Fibroblast of lung (primary cell): ENCODE measurements around the gene FBXL14. TPM values are rescaled to one million over a fixed set of nuclear protein-coding genes. Genes with fewer than 3 reads are reported as not detected.
"Not testable (repeated sequence)": the region's sequence is repeated elsewhere in the genome, so short reads cannot be mapped to it uniquely, and the experiment has no call there.

Experiments used
- DNase-seq, 2 donors: peaks; one replicate each; pipeline versions ENCODE4 v3.0.0 to v3.0.0-alpha.2; 2010; ENCODE audit warnings: low read depth in 2 of 2
- H2AFZ ChIP-seq: 2 replicates; pipeline ENCODE4 v1.5.1; 2012; ENCODE audit warnings: low read length, control low read depth, inconsistent platforms
- H3K27ac ChIP-seq: 2 replicates; pipeline ENCODE4 v1.5.1; 2011; ENCODE audit warnings: low read length, control low read depth; ENCODE audit not compliant: insufficient read depth
- H3K27me3 ChIP-seq: 2 replicates; pipeline ENCODE4 v1.5.1; 2011; ENCODE audit warnings: mild to moderate bottlenecking, low read length; ENCODE audit not compliant: control insufficient read depth, insufficient read depth
- H3K36me3 ChIP-seq: 2 replicates; pipeline ENCODE4 v1.5.1; 2011; ENCODE audit warnings: low read length; ENCODE audit not compliant: control insufficient read depth, insufficient read depth
- H3K4me1 ChIP-seq: 2 replicates; pipeline ENCODE4 v1.5.1; 2011; ENCODE audit warnings: low read length; ENCODE audit not compliant: control insufficient read depth, insufficient read depth; ENCODE audit errors: extremely low read depth
- H3K4me2 ChIP-seq: 2 replicates; pipeline ENCODE4 v1.5.1; 2011; ENCODE audit warnings: low read length, control low read depth; ENCODE audit not compliant: insufficient read depth; ENCODE audit errors: extremely low read depth
- H3K4me3 ChIP-seq, 4 experiments: fragments of 200-600 bp in 1 of 4; sonication (generic) in 1 of 4; replicated peaks in 1 of 4; 2 replicates each; pipeline ENCODE4 v1.5.1; 2011 to 2016; ENCODE audit warnings: low read length in 4 of 4, low read depth in 3 of 4, mild to moderate bottlenecking in 3 of 4, control low read depth in 2 of 4, inconsistent platforms in 1 of 4, mixed read lengths in 1 of 4; ENCODE audit not compliant: insufficient read depth in 1 of 4; ENCODE audit errors: control extremely low read depth in 1 of 4
- H3K79me2 ChIP-seq: 2 replicates; pipeline ENCODE4 v1.5.1; 2012; ENCODE audit warnings: mild to moderate bottlenecking, low read length, inconsistent platforms; ENCODE audit not compliant: control insufficient read depth, insufficient read depth
- H3K9ac ChIP-seq: 2 replicates; pipeline ENCODE4 v1.5.1; 2011; ENCODE audit warnings: mild to moderate bottlenecking, low read length, control low read depth; ENCODE audit not compliant: insufficient read depth
- H3K9me3 ChIP-seq: 2 replicates; pipeline ENCODE4 v1.5.1; 2012; ENCODE audit warnings: low read depth, low read length; ENCODE audit not compliant: control insufficient read depth, insufficient read depth
- H4K20me1 ChIP-seq: 2 replicates; pipeline ENCODE4 v1.5.1; 2011; ENCODE audit warnings: low read length; ENCODE audit not compliant: control insufficient read depth, insufficient read depth; ENCODE audit errors: extremely low read depth
- CTCF ChIP-seq, 2 donors: IDR thresholded peaks in 1 of 2; conservative IDR thresholded peaks in 1 of 2; 1 replicate in 1 of 2; 2 replicates in 1 of 2; pipeline ENCODE4 v1.5.1; 2011 to 2012; ENCODE audit warnings: low read length in 2 of 2, control low read depth in 1 of 2, inconsistent platforms in 1 of 2, low read depth in 1 of 2, mild to moderate bottlenecking in 1 of 2
- EZH2 ChIP-seq: IDR thresholded peaks from 2 replicates; pipeline ENCODE4 v1.5.1; 2012; ENCODE audit warnings: low read length, control low read depth, mild to moderate bottlenecking; ENCODE audit errors: missing control alignments
- polyA plus RNA-seq, 2 donors: library from polyadenylated mRNA; depleted of rRNA in 1 of 2; stranded (reverse) in 1 of 2; unstranded in 1 of 2; fragments of >200 nt; gene quantifications; 2 replicates each; pipeline ENCODE4 v1.2.1, GENCODE V29; 2011 to 2012; ENCODE audit warnings: missing spikeins in 1 of 2
- total RNA-seq: library from RNA; depleted of rRNA; stranded (reverse); fragments of >200 nt; gene quantifications from 2 replicates; pipeline ENCODE4 v1.2.1, GENCODE V29; 2014

FBXL14 gene
- total and polyA plus RNA-seq, 2 donors (not counting 1 experiment from before 2014, with no cell fraction given), result 2.6 to 6.4 TPM

GRCh38 chr12:1605129-1606020 lies 11.0 kb upstream of the FBXL14 start:
- DNase-seq, result peak; percentile 79 to 83

DNA sequence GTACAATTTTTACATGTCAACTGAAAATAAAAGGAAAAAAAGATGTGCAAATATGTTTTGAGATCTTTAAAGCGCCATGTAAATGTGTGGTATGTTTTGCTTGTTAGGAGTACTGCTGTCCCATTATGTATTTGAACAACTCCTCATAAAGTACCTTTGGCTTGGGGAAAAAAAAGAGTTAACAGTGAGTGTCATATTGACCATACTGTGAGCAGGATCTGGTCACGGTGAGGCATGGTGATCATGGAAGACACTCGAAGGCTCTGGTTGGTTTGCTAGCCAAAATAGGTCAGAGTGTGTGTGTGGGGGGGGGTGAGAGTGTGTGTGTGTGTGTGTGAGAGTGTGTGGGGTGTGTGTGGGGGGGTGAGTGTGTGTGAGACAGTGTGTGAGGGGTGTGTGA lies 10.1 kb upstream of the FBXL14 start:
- Histone ChIP-seq H3K9me3 (no peaks in the 10 kb centered on the region), H3K4me2 (peak overlapping the region; percentile 40), H3K27me3 (no peaks in the 10 kb centered on the region), H3K9ac (no peak overlapping the region), H4K20me1 (no peaks in the 10 kb centered on the region), H3K27ac (peak overlapping the region; percentile 27), H3K36me3 (no peaks in the 10 kb centered on the region), H3K4me1 (peaks cover 27% of the 10 kb centered on the region), H3K4me3 (no peak overlapping the region), H3K79me2 (peaks cover 66% of the 10 kb centered on the region), H2AFZ (no peak overlapping the region)
- TF ChIP-seq CTCF (conservative IDR thresholded peaks at IDR 0.05 in 1 of 2, IDR thresholded peaks at IDR 0.05 in 1 of 2; ENCODE audit: low read depth in 1 of 2, low read length in 2 of 2), result no peak
- TF ChIP-seq EZH2, result no peak
- no peak for DNase-seq

More at GRCh38 chr12:1605129-1606020, 11.0 kb upstream of the FBXL14 start:
- Histone ChIP-seq H3K9me3 (no peaks in the 10 kb centered on the region), H3K79me2 (peaks cover 67% of the 10 kb centered on the region), H3K27ac (peak overlapping the region; percentile 83), H4K20me1 (no peaks in the 10 kb centered on the region), H2AFZ (peak overlapping the region; percentile 74), H3K4me1 (peaks cover 27% of the 10 kb centered on the region), H3K36me3 (no peaks in the 10 kb centered on the region), H3K4me3 (peak overlapping the region; percentile 37 to 54 (median 45)), H3K9ac (peak overlapping the region; percentile 32), H3K27me3 (no peaks in the 10 kb centered on the region), H3K4me2 (peak overlapping the region; percentile 96)
- no peak for TF ChIP-seq EZH2
- TF ChIP-seq CTCF (conservative IDR thresholded peaks at IDR 0.05 in 1 of 2, IDR thresholded peaks at IDR 0.05 in 1 of 2; ENCODE audit: low read depth in 1 of 2, low read length in 2 of 2), result peak; percentile 75 to 79

DNA sequence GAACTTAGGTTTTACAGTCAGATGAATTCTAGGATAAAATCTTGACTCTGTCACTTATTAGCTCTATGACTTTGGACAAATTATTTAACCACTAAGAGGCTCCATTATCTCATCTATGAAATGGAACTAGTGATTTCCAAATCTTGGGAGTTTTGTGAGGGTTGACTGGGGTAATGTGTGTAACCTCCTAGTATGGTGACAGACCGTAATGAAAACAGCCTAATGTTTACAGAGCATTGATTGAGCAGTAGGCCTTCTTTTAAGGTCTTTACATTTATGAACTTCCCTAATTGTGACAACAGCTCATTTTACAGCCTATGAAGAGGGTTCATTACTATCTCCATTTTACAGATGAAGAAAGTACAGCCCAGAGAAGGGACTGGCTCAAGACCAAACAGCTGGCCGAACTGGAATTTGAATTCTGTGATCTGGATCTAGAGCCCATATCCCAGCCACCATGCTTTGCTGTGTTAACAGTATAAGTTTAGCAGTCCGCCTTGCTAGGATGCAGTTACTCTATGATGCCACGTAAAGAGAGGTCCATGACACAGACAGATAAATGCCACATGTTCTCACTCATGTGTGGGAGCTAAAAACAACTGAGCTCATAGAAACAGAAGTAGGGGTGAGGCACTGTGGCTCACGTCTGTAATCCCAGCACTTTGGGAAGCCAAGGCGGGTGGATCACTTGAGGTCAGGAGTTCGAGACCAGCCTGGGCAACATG lies 9.1 kb upstream of the FBXL14 start:
- no peak overlapping the region for H3K9ac ChIP-seq
- H3K36me3 ChIP-seq, result no peaks in the 10 kb centered on the region
- peak overlapping the region; percentile 27 for H3K27ac ChIP-seq
- no peaks in the 10 kb centered on the region for H3K27me3 ChIP-seq
- H3K4me3 ChIP-seq, result no peak overlapping the region
- TF ChIP-seq CTCF (conservative IDR thresholded peaks at IDR 0.05 in 1 of 2, IDR thresholded peaks at IDR 0.05 in 1 of 2; ENCODE audit: low read depth in 1 of 2, low read length in 2 of 2) (no peak), EZH2 (no peak)
- no peak for DNase-seq
- peaks cover 66% of the 10 kb centered on the region for H3K79me2 ChIP-seq
- no peak overlapping the region for H2AFZ ChIP-seq
- no peak overlapping the region for H3K4me2 ChIP-seq
- no peaks in the 10 kb centered on the region for H4K20me1 ChIP-seq
- H3K9me3 ChIP-seq, result no peaks in the 10 kb centered on the region
- peaks cover 27% of the 10 kb centered on the region for H3K4me1 ChIP-seq

DNA sequence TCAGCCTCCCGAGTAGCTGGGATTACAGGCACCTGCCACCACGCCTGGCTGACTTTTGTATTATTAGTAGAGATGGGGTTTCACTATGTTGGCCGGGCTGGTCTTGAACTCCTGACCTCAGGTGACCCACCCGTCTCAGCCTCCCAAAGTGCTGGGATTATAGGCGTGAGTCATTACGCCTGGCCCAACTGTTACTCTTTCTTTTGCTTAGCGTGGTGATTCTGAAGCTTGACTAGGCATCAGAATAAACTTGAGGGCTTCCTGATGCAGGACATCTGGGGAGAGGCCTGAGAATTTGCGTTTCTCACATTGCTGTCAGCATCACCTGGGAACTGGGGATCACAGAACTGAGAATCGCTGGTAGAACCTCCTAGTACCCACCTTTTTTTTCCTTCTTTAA lies 8.3 kb upstream of the FBXL14 start:
- not testable (repeated sequence) for H3K27me3 ChIP-seq, H3K9me3 ChIP-seq, H2AFZ ChIP-seq, H3K9ac ChIP-seq, H3K4me2 ChIP-seq, H3K27ac ChIP-seq, H4K20me1 ChIP-seq, DNase-seq, H3K4me3 ChIP-seq, H3K36me3 ChIP-seq
- Histone ChIP-seq H3K79me2 (peaks cover 67% of the 10 kb centered on the region), H3K4me1 (peaks cover 24% of the 10 kb centered on the region)
